K562 (cell line): ENCODE data around the gene TANK. TPM values are rescaled to one million over a fixed set of nuclear protein-coding genes. Genes with fewer than 3 reads are reported as not detected.
A peak's percentile ranks its signal among the peaks of the same experiment; 100 is the strongest.

ENCODE experiments used
- ATAC-seq: fragments of 200-7000 bp; cut with Tn5 transposase; 3 replicates; pipeline ENCODE4 v1.9.1; 2020; ENCODE audit warnings: moderate library complexity
- BruUV-seq: library from RNA; stranded (reverse); fragments of 400-500 nt; replicated peaks from 2 replicates; lab custom pipeline; 2021; lab: Mats Ljungman, UMichigan
- CTCF ChIA-PET: fragments of 300-600 bp; formaldehyde crosslinking; extraction: SDS; loops from one replicate; lab custom pipeline; 2021; ENCODE audit warnings: low intra/inter-chr PET ratio; lab: Yijun Ruan, JAX
- POLR2A ChIA-PET: fragments of 300-600, 350-650 bp; sonication (Branson Sonifier 250); formaldehyde crosslinking; extraction: SDS; loops from one replicate; lab custom pipeline; 2021; ENCODE audit warnings: antibody characterized with exemption, inconsistent platforms; lab: Yijun Ruan, JAX
- DNase-seq, 4 experiments: peaks; one replicate each; pipeline versions ENCODE4 v3.0.0 to v3.0.0-alpha.2; 2011 to 2018; ENCODE audit warnings: low spot score in 3 of 4, mixed read lengths in 3 of 4; ENCODE audit errors: extremely low read depth in 1 of 4
- FAIRE-seq: peaks from 2 replicates; lab custom pipeline; 2011; peaks lifted over from hg19 to GRCh38; lab: Jason Lieb, UNC
- H2AFZ ChIP-seq: 2 replicates; pipeline ENCODE4 v1.6.0; 2011; ENCODE audit warnings: low read depth, low read length, control low read depth, inconsistent platforms
- H3K27ac ChIP-seq: fragments of 200-600 bp; 3 replicates; pipeline ENCODE4 v1.8.0; 2011; ENCODE audit warnings: low read depth, mild to moderate bottlenecking, control low read depth, inconsistent platforms, low read length, moderate library complexity, mixed read lengths; ENCODE audit errors: extremely low read depth
- H3K27me3 ChIP-seq, 2 experiments: fragments of 300-600 bp in 1 of 2; 2 replicates in 1 of 2; 3 replicates in 1 of 2; pipeline versions ENCODE4 v1.6.0 to v1.8.0; 2011; ENCODE audit warnings: inconsistent platforms in 2 of 2, low read length in 2 of 2, mild to moderate bottlenecking in 1 of 2, mixed read lengths in 1 of 2, moderate library complexity in 1 of 2; ENCODE audit not compliant: control insufficient read depth in 2 of 2, insufficient read depth in 2 of 2
- H3K36me3 ChIP-seq: fragments of 300-600 bp; 3 replicates; pipeline ENCODE4 v1.8.0; 2011; ENCODE audit warnings: mild to moderate bottlenecking, low read length, inconsistent platforms; ENCODE audit not compliant: control insufficient read depth, insufficient read depth
- H3K4me1 ChIP-seq, 2 experiments: fragments of 200-600 bp in 1 of 2; replicated peaks in 1 of 2; 2 replicates in 1 of 2; 3 replicates in 1 of 2; pipeline versions ENCODE4 v1.5.1 to v1.8.0; 2011; ENCODE audit warnings: inconsistent platforms in 2 of 2, low read length in 2 of 2, mild to moderate bottlenecking in 1 of 2, mixed read lengths in 1 of 2, moderate library complexity in 1 of 2; ENCODE audit not compliant: control insufficient read depth in 2 of 2, insufficient read depth in 2 of 2
- H3K4me2 ChIP-seq: 2 replicates; pipeline ENCODE4 v1.6.1; 2011; ENCODE audit warnings: low read length, control low read depth, inconsistent platforms, mixed read lengths; ENCODE audit not compliant: insufficient read depth
- H3K4me3 ChIP-seq: fragments of 200-600 bp; sonication (generic), shearing (Covaris generic); 2 replicates; pipeline ENCODE4 v1.5.1; 2016; ENCODE audit warnings: control low read depth, inconsistent platforms
- H3K79me2 ChIP-seq: fragments of 200-600 bp; 3 replicates; pipeline ENCODE4 v1.8.0; 2011; ENCODE audit warnings: low read length, inconsistent platforms; ENCODE audit not compliant: control insufficient read depth, insufficient read depth
- H3K9ac ChIP-seq, 2 experiments: 2 replicates each; pipeline versions ENCODE4 v1.6.0 to v1.6.1; 2011; ENCODE audit warnings: low read depth in 2 of 2, low read length in 2 of 2, control low read depth in 1 of 2, inconsistent platforms in 1 of 2, mild to moderate bottlenecking in 1 of 2, mixed read lengths in 1 of 2; ENCODE audit not compliant: insufficient read depth in 1 of 2
- H3K9me1 ChIP-seq: one replicate; pipeline ENCODE4 v1.6.0; 2011; ENCODE audit warnings: inconsistent platforms, mild to moderate bottlenecking, low read length, moderate library complexity; ENCODE audit not compliant: control insufficient read depth, insufficient read depth
- H3K9me3 ChIP-seq: replicated peaks from 2 replicates; pipeline ENCODE4 v1.5.1; 2011; ENCODE audit warnings: low read depth, low read length, inconsistent platforms; ENCODE audit not compliant: control insufficient read depth, insufficient read depth
- H4K20me1 ChIP-seq: replicated peaks from 2 replicates; pipeline ENCODE4 v1.6.1; 2011; ENCODE audit warnings: low read length, inconsistent platforms, mixed read lengths; ENCODE audit not compliant: control insufficient read depth, insufficient read depth
- BHLHE40 ChIP-seq: IDR thresholded peaks from 2 replicates; pipeline ENCODE4 v1.6.1; 2011; ENCODE audit warnings: low read length, improper control_type of control experiment
- C11orf30 ChIP-seq: fragments of 450-650 bp; IDR thresholded peaks from 2 replicates; pipeline ENCODE4 v1.6.1; 2016; ENCODE audit warnings: low read depth, mild to moderate bottlenecking
- GATAD2B ChIP-seq: fragments of 450-650 bp; IDR thresholded peaks from 2 replicates; pipeline ENCODE4 v1.6.1; 2017; ENCODE audit warnings: mild to moderate bottlenecking, borderline replicate concordance
- HNRNPK ChIP-seq: fragments of 200-400 bp; formaldehyde crosslinking; IDR thresholded peaks from one replicate; pipeline ENCODE4 v1.6.1; 2018; ENCODE audit warnings: mild to moderate bottlenecking, low read depth, low read length; ENCODE audit not compliant: poor library complexity, severe bottlenecking
- HNRNPUL1 ChIP-seq: fragments of 200-400 bp; formaldehyde crosslinking; IDR thresholded peaks from 2 replicates; pipeline ENCODE4 v1.6.1; 2017; ENCODE audit warnings: low read length
- MAFF ChIP-seq: IDR thresholded peaks from 2 replicates; pipeline ENCODE4 v1.6.1; 2012; ENCODE audit warnings: low read length, improper control_type of control experiment
- MAFG ChIP-seq: fragments of 450-650 bp; conservative IDR thresholded peaks from 2 replicates; pipeline ENCODE4 v1.6.1; 2016; ENCODE audit warnings: missing genetic modification characterization, missing compliant biosample characterization
- MAFK ChIP-seq: IDR thresholded peaks from 2 replicates; pipeline ENCODE4 v1.6.1; 2011; ENCODE audit warnings: low read length, improper control_type of control experiment
- NFE2 ChIP-seq: IDR thresholded peaks from 2 replicates; pipeline ENCODE4 v1.6.1; 2014; ENCODE audit warnings: antibody characterized with exemption, low read depth
- ZFPM2 ChIP-seq: fragments of 250-450 bp; sonication (Bioruptor Pico); IDR thresholded peaks from 2 replicates; pipeline ENCODE4 v1.5.1; 2022; ENCODE audit warnings: mild to moderate bottlenecking
- WGBS: fragments of 100-300 bp; shearing (Covaris generic); methylation state at CpG from one replicate; pipeline ENCODE4 v1.1.6; 2016; ENCODE audit warnings: low coverage, mixed read lengths; ENCODE audit not compliant: insufficient coverage; ENCODE audit errors: missing lambda C conversion rate; 5-methylcytosine and 5-hydroxymethylcytosine counted together
- in situ Hi-C: fragments of 300-500 bp; cut with MboI; formaldehyde crosslinking; loops from 4 replicates; pipeline ENCODE4 v1.15.0; 2018; ENCODE audit warnings: inconsistent platforms, mixed read lengths
- intact Hi-C: fragments of 100-400 bp; cut with micrococcal nuclease; formaldehyde crosslinking; loops from 2 replicates; pipeline ENCODE4 v1.14.2; 2022
- polyA plus RNA-seq, 8 experiments: library from polyadenylated mRNA; depleted of rRNA in 4 of 8; stranded (reverse) in 5 of 8; unstranded in 3 of 8; fragments of >200 nt; fragmentation: Nextera tagmentation in 2 of 8; fragmentation: Illumina TruSeq in 1 of 8; extraction: Ambion mirVana in 2 of 8; extraction: Trizol in 1 of 8; gene quantifications; 2 replicates each; pipeline versions ENCODE4 v1.2.1 to v1.2.3, GENCODE V29; 2011 to 2014; ENCODE audit warnings: inconsistent platforms in 1 of 8, missing spikeins in 1 of 8
- total RNA-seq, 7 experiments: library from RNA; depleted of rRNA in 6 of 7; stranded (reverse); fragments of >200 nt in 6 of 7; fragmentation: Illumina TruSeq in 2 of 7; extraction: Trizol in 2 of 7; gene quantifications; 2 replicates each; pipeline versions ENCODE4 v1.2.1 to v1.2.3, GENCODE V29; 2011 to 2021; ENCODE audit warnings: low replicate concordance in 1 of 7
- TF ChIP-seq, protein P1 (sequence below): fragments of 450-650 bp; formaldehyde crosslinking; IDR thresholded peaks from 2 replicates; pipeline ENCODE4 v1.4.0; 2020; ENCODE audit warnings: mild to moderate bottlenecking, moderate library complexity
- TF ChIP-seq, protein P2 (sequence below): fragments of 450-650 bp; formaldehyde crosslinking; conservative IDR thresholded peaks from 2 replicates; pipeline ENCODE4 v1.4.0; 2022; ENCODE audit warnings: mild to moderate bottlenecking, missing genetic modification characterization
- TF ChIP-seq, protein P3 (sequence below): sonication (generic); IDR thresholded peaks from 2 replicates; pipeline ENCODE4 v1.6.1; 2016
- TF ChIP-seq, protein P4 (sequence below): fragments of 250-450 bp; sonication (Bioruptor Pico); IDR thresholded peaks from 2 replicates; pipeline ENCODE4 v1.4.0; 2020; ENCODE audit warnings: mild to moderate bottlenecking, moderate library complexity
- TF ChIP-seq, protein P5 (sequence below), 2 experiments: fragments of 450-650 bp; conservative IDR thresholded peaks; 2 replicates each; pipeline ENCODE4 v1.6.1; 2017; ENCODE audit warnings: mild to moderate bottlenecking in 2 of 2, moderate library complexity in 2 of 2

The TANK gene
- total and polyA plus RNA-seq, 9 of the 15 experiments (the other 6 are each of a cell fraction or from before 2014, with no cell fraction given), result 43.0 to 91.5 (median 54.4) TPM

DNA sequence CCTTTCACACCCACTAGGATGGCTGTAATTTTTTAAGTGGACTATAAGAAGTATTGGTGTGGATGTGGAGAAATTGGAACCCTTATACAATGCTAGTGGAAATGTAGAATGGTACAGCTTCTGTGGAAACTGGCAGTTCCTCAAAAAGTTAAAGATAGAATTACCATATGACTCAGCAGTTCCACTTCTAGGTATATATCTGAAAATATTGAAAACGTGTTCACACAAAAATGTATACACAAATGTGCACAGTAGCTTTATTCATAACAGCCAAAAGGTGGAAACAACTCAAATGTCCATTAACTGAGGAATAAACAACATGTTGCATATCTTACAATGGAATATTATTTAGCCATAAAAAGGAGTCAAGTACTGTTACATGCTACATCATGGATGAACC is 17.7 kb downstream of the TANK start:
- intact Hi-C loops, result no loop called here
- 27% methylated on average over 1 of the region's 1 CpG for WGBS
- peaks cover 11% of the 10 kb centered on the region for H3K9me3 ChIP-seq
- DNase-seq (no peak), FAIRE-seq (no peak), ATAC-seq (no peak)
- CTCF ChIA-PET, result no interaction called here
- no peak overlapping the region for H3K4me3 ChIP-seq
- no TSS peak for BruUV-seq
- H3K27ac ChIP-seq, result no peak overlapping the region
- in situ Hi-C loops, result no loop called here
- POLR2A ChIA-PET, result no interaction called here
- H3K9ac ChIP-seq, result no peak overlapping the region
- peaks cover 0 to 11% of the 10 kb centered on the region in 2 experiments; a peak in 3 of 5 replicates for H3K4me1 ChIP-seq
- peaks cover 64% of the 10 kb centered on the region for H3K36me3 ChIP-seq
- no peak overlapping the region for H3K4me2 ChIP-seq
- H3K9me1 ChIP-seq, result no peaks in the 10 kb centered on the region
- H4K20me1 ChIP-seq, result no peaks in the 10 kb centered on the region
- peaks cover 44% of the 10 kb centered on the region for H3K79me2 ChIP-seq
- H2AFZ ChIP-seq, result no peak overlapping the region
- no peaks in the 10 kb centered on the region for H3K27me3 ChIP-seq
- TF ChIP-seq GATAD2B (no peak), ZFPM2 (CRISPR knock-in tag) (no peak), MAFG (tag) (peak; percentile 61), C11orf30 (peak; percentile 67), HNRNPK (no peak), NFE2 (peak; percentile 78), BHLHE40 (no peak), MAFF (peak; percentile 57; the same call in 1 of the 2 replicates), HNRNPUL1 (no peak), MAFK (peak; percentile 46; the same call in 1 of the 2 replicates)
- TF ChIP-seq, protein P1, sequence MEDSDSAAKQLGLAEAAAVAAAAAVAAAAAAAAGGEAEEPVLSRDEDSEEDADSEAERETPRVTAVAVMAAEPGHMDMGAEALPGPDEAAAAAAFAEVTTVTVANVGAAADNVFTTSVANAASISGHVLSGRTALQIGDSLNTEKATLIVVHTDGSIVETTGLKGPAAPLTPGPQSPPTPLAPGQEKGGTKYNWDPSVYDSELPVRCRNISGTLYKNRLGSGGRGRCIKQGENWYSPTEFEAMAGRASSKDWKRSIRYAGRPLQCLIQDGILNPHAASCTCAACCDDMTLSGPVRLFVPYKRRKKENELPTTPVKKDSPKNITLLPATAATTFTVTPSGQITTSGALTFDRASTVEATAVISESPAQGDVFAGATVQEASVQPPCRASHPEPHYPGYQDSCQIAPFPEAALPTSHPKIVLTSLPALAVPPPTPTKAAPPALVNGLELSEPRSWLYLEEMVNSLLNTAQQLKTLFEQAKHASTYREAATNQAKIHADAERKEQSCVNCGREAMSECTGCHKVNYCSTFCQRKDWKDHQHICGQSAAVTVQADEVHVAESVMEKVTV (CRISPR knock-in tag), result no peak
- TF ChIP-seq, protein P2, sequence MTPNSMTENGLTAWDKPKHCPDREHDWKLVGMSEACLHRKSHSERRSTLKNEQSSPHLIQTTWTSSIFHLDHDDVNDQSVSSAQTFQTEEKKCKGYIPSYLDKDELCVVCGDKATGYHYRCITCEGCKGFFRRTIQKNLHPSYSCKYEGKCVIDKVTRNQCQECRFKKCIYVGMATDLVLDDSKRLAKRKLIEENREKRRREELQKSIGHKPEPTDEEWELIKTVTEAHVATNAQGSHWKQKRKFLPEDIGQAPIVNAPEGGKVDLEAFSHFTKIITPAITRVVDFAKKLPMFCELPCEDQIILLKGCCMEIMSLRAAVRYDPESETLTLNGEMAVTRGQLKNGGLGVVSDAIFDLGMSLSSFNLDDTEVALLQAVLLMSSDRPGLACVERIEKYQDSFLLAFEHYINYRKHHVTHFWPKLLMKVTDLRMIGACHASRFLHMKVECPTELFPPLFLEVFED (CRISPR knock-in tag), result no peak
- TF ChIP-seq, protein P3, sequence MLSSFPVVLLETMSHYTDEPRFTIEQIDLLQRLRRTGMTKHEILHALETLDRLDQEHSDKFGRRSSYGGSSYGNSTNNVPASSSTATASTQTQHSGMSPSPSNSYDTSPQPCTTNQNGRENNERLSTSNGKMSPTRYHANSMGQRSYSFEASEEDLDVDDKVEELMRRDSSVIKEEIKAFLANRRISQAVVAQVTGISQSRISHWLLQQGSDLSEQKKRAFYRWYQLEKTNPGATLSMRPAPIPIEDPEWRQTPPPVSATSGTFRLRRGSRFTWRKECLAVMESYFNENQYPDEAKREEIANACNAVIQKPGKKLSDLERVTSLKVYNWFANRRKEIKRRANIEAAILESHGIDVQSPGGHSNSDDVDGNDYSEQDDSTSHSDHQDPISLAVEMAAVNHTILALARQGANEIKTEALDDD, result no peak
- TF ChIP-seq, protein P4, sequence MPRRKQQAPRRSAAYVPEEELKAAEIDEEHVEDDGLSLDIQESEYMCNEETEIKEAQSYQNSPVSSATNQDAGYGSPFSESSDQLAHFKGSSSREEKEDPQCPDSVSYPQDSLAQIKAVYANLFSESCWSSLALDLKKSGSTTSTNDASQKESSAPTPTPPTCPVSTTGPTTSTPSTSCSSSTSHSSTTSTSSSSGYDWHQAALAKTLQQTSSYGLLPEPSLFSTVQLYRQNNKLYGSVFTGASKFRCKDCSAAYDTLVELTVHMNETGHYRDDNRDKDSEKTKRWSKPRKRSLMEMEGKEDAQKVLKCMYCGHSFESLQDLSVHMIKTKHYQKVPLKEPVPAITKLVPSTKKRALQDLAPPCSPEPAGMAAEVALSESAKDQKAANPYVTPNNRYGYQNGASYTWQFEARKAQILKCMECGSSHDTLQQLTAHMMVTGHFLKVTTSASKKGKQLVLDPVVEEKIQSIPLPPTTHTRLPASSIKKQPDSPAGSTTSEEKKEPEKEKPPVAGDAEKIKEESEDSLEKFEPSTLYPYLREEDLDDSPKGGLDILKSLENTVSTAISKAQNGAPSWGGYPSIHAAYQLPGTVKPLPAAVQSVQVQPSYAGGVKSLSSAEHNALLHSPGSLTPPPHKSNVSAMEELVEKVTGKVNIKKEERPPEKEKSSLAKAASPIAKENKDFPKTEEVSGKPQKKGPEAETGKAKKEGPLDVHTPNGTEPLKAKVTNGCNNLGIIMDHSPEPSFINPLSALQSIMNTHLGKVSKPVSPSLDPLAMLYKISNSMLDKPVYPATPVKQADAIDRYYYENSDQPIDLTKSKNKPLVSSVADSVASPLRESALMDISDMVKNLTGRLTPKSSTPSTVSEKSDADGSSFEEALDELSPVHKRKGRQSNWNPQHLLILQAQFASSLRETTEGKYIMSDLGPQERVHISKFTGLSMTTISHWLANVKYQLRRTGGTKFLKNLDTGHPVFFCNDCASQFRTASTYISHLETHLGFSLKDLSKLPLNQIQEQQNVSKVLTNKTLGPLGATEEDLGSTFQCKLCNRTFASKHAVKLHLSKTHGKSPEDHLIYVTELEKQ (CRISPR knock-in tag), result no peak
- TF ChIP-seq, protein P5, sequence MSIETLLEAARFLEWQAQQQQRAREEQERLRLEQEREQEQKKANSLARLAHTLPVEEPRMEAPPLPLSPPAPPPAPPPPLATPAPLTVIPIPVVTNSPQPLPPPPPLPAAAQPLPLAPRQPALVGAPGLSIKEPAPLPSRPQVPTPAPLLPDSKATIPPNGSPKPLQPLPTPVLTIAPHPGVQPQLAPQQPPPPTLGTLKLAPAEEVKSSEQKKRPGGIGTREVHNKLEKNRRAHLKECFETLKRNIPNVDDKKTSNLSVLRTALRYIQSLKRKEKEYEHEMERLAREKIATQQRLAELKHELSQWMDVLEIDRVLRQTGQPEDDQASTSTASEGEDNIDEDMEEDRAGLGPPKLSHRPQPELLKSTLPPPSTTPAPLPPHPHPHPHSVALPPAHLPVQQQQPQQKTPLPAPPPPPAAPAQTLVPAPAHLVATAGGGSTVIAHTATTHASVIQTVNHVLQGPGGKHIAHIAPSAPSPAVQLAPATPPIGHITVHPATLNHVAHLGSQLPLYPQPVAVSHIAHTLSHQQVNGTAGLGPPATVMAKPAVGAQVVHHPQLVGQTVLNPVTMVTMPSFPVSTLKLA (conservative IDR thresholded peaks at IDR 0.05), result no peak
